Measurements from ENCODE around the gene IRAK1.

The IRAK1 gene

GRCh38 chrX:153971124-153971449 is 48.6 kb downstream of the IRAK1 start:
- peak; percentile 83 to 85 for DNase-seq (ENCODE audit: low read depth in 2 of 2)

GRCh38 chrX:153970357-153971123 is 49.2 kb downstream of the IRAK1 start:
- DNase-seq (ENCODE audit: low read depth in 2 of 2), result no peak

GRCh38 chrX:153969904-153970356 is 49.8 kb downstream of the IRAK1 start:
- DNase-seq (ENCODE audit: low read depth in 2 of 2), result no peak

GRCh38 chrX:153969125-153969903 is 50.4 kb downstream of the IRAK1 start:
- no peak for DNase-seq (ENCODE audit: low read depth in 2 of 2)

GRCh38 chrX:153968754-153969124 is 51.0 kb downstream of the IRAK1 start:
- no peak for DNase-seq (ENCODE audit: low read depth in 2 of 2)

GRCh38 chrX:153968255-153968654 is 51.4 kb downstream of the IRAK1 start:
- DNase-seq (ENCODE audit: low read depth in 2 of 2), result no peak

- DNase-seq (ENCODE audit: low read depth in 2 of 2), result no peak
Measured at GRCh38 chrX:153967536-153968224, 52.0 kb downstream of the IRAK1 start.

GRCh38 chrX:153966841-153967535 is 52.7 kb downstream of the IRAK1 start:
- DNase-seq (ENCODE audit: low read depth in 2 of 2), result peak in 1 of 2 donors; percentile 34

- DNase-seq (ENCODE audit: low read depth in 2 of 2), result no peak
Measured at GRCh38 chrX:153966283-153966688, 53.4 kb downstream of the IRAK1 start.

GRCh38 chrX:153965406-153965805 is 54.3 kb downstream of the IRAK1 start:
- DNase-seq (ENCODE audit: low read depth in 2 of 2), result no peak

- no peak for DNase-seq (ENCODE audit: low read depth in 2 of 2)
Measured at GRCh38 chrX:153964105-153964504, 55.6 kb downstream of the IRAK1 start.

GRCh38 chrX:153963546-153963945 is 56.2 kb downstream of the IRAK1 start:
- DNase-seq (ENCODE audit: low read depth in 2 of 2), result no peak

GRCh38 chrX:153961292-153961691 is 58.4 kb downstream of the IRAK1 start:
- DNase-seq (ENCODE audit: low read depth in 2 of 2), result no peak

- DNase-seq (ENCODE audit: low read depth in 2 of 2), result no peak
Measured at GRCh38 chrX:153960786-153961185, 58.9 kb downstream of the IRAK1 start.
